Measurements from ENCODE around the gene SPARCL1. TPM values are rescaled to one million over a fixed set of nuclear protein-coding genes. Genes with fewer than 3 reads are reported as not detected.

Gene SPARCL1
- total RNA-seq, 1 donor from 2014 or later, result not detected

DNA sequence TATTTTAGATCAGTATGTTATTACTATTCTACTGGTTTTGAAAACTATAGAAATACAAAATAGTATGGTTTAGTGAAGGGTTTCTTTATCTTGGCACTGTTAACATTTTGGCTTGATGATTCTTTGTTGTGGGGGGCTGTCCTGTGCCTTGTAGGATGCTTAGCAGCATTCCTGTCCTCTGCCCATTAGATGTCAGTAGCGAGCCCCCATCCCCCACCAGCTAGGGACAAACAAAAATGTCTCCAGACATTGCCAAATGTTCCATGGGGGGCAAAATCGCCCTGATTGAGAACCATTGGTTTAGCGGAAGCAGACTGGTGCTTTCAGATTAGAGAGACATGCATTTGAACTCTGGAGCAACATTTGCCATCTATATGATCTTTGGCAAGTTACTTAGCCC, 23.3 kb downstream of the SPARCL1 start:
- FAIRE-seq (no peak), DNase-seq (ENCODE audit: low read depth) (no peak)
- no peaks in the 10 kb centered on the region for H3K36me3 ChIP-seq (ENCODE audit: control insufficient read depth, insufficient read depth, low read length)
- no peak overlapping the region for H3K4me3 ChIP-seq (ENCODE audit: low read depth, low read length)
- TF ChIP-seq, protein P1, sequence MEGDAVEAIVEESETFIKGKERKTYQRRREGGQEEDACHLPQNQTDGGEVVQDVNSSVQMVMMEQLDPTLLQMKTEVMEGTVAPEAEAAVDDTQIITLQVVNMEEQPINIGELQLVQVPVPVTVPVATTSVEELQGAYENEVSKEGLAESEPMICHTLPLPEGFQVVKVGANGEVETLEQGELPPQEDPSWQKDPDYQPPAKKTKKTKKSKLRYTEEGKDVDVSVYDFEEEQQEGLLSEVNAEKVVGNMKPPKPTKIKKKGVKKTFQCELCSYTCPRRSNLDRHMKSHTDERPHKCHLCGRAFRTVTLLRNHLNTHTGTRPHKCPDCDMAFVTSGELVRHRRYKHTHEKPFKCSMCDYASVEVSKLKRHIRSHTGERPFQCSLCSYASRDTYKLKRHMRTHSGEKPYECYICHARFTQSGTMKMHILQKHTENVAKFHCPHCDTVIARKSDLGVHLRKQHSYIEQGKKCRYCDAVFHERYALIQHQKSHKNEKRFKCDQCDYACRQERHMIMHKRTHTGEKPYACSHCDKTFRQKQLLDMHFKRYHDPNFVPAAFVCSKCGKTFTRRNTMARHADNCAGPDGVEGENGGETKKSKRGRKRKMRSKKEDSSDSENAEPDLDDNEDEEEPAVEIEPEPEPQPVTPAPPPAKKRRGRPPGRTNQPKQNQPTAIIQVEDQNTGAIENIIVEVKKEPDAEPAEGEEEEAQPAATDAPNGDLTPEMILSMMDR (IDR thresholded peaks at IDR 0.05; ENCODE audit: insufficient read depth, low read length, severe bottlenecking), result peak; percentile 14
- no peaks in the 10 kb centered on the region for H3K27me3 ChIP-seq (ENCODE audit: control insufficient read depth, insufficient read depth, low read length)

DNA sequence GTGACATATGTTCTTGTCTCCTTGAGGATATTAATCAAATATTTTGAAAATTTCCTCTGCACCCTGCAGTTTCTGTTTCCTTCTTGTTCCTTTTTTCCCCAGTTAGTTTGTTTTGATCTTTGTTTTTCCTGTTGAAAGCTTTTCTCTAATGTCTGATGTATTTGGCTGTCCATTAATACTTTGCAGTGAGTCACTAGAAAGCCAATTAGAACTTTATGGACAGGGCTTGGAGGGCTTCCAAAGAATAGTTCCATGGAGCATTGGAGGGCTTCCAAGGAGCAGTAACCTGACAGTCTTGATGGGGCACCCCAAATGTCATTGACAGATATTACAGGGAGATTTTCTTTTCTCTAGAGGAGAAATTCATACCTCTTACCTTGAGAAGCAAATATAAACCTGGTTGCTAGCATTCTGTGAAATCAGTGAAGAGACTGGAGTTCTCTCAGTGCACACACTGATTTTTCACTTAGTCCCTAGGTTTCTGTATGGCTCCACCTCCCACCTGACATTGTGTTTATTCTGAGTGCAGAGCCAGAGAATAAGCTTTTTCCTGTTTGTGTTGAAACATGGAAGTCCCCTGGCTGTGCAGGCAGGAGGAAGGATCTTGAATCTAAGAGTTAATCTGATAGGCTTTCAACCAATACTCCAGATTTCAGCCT, 26.5 kb downstream of the SPARCL1 start:
- TF ChIP-seq, protein P1 (IDR thresholded peaks at IDR 0.05; ENCODE audit: insufficient read depth, low read length, severe bottlenecking), result no peak
- Histone ChIP-seq H3K4me3 (ENCODE audit: low read depth, low read length) (no peak overlapping the region), H3K36me3 (ENCODE audit: control insufficient read depth, insufficient read depth, low read length) (no peaks in the 10 kb centered on the region), H3K27me3 (ENCODE audit: control insufficient read depth, insufficient read depth, low read length) (no peaks in the 10 kb centered on the region)
- DNase-seq (ENCODE audit: low read depth) (peak; percentile 30), FAIRE-seq (no peak)

DNA sequence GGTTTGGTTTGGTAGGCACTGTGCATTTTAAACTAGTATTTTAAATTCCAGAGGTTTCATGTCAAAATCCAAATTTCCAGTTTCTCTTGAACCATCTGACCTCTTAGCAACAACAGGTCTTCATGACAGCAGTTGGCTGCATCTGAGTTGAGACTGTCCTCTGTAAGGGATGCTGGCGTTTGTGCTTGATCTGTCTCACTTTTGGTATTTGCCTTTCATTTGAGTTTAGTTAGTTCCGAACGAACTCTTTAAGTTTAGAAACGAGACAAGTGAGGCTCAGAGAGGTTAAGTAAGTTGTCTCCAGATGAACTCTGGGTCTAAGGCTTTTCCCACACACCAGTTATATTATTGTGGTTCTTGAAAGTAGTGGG, 29.1 kb downstream of the SPARCL1 start:
- Histone ChIP-seq H3K36me3 (ENCODE audit: control insufficient read depth, insufficient read depth, low read length) (no peaks in the 10 kb centered on the region), H3K4me3 (ENCODE audit: low read depth, low read length) (no peak overlapping the region), H3K27me3 (ENCODE audit: control insufficient read depth, insufficient read depth, low read length) (no peaks in the 10 kb centered on the region)
- FAIRE-seq (no peak), DNase-seq (ENCODE audit: low read depth) (no peak)
- TF ChIP-seq, protein P1 (IDR thresholded peaks at IDR 0.05; ENCODE audit: insufficient read depth, low read length, severe bottlenecking), result no peak

DNA sequence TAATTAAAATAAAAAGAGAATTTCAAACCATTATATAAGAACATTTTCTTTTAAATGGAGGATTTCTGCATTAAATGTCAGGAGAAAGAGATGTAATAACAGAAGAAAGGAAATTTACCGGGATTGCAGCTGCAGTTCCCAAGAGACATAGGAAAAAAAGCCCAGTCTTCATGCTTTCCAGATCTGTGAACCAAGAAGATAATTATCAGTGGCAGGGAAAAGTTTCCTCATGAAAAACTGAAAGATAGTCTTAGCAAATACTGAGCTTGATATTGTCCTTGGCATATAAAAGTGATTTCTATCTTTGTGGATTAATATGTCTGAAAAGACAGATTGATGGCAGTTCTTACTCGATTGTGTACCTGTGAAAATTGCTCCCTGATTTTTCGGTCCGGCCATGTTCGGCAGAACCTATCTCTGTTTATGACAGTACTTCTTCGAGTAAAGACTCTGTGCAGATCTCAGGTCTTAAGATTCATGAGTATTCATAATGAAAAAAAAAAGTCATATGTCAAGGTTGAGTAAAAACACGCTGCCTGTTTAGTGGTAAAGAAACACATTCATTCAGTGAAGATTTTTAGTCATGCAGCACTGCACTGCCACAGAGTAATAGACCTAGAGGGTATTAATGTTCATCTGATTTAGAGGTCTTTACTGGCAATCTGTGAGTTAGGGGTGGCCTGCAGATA, 29.6 kb downstream of the SPARCL1 start:
- FAIRE-seq, result no peak
- Histone ChIP-seq H3K27me3 (ENCODE audit: control insufficient read depth, insufficient read depth, low read length) (no peaks in the 10 kb centered on the region), H3K36me3 (ENCODE audit: control insufficient read depth, insufficient read depth, low read length) (no peaks in the 10 kb centered on the region), H3K4me3 (ENCODE audit: low read depth, low read length) (no peak overlapping the region)
- TF ChIP-seq, protein P1 (IDR thresholded peaks at IDR 0.05; ENCODE audit: insufficient read depth, low read length, severe bottlenecking), result no peak
- DNase-seq (ENCODE audit: low read depth), result no peak

DNA sequence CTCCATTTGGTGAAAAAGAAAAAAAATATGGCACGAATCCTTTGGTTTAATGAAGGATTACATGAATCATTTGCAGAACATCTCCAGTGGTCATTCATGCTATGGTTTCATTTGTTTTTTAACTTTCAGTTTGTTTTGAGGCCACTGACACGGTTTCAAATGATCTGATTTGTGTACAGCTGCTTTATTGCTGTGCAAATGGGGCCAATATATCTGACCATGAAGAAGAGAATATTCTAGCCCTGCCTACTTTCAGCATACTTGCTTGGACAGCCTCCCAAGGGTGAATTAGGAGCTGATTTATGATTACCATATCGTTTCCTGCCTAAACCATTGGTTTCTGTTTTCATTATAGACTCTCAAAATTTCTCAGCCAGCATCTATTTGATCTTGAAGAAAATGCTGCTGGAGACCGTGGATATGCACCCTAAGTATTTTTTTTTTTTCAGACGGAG, 30.7 kb downstream of the SPARCL1 start:
- H3K36me3 ChIP-seq (ENCODE audit: control insufficient read depth, insufficient read depth, low read length), result no peaks in the 10 kb centered on the region
- H3K4me3 ChIP-seq (ENCODE audit: low read depth, low read length), result no peak overlapping the region
- TF ChIP-seq, protein P1 (IDR thresholded peaks at IDR 0.05; ENCODE audit: insufficient read depth, low read length, severe bottlenecking), result no peak
- no peak for FAIRE-seq
- H3K27me3 ChIP-seq (ENCODE audit: control insufficient read depth, insufficient read depth, low read length), result no peaks in the 10 kb centered on the region
- DNase-seq (ENCODE audit: low read depth), result no peak

All from bronchial epithelial cell (primary cell).